Mucosa of gallbladder (tissue), 1 donor: Measurements from ENCODE around the gene MTCP1. TPM values are rescaled to one million over a fixed set of nuclear protein-coding genes. Genes with fewer than 3 reads are reported as not detected.

Source experiments
- DNase-seq: peaks from one replicate; pipeline ENCODE4 v3.0.0-alpha.2; 2020; ENCODE audit warnings: low spot score
- total RNA-seq: library from RNA; stranded (reverse); gene quantifications from one replicate; pipeline ENCODE4 v1.2.1, GENCODE V29; 2021
- donor health status: DM: no; HTN: no; CAD: no.

MTCP1 gene
- total RNA-seq: 18.7 TPM

- DNase-seq: peak; percentile 79
Measured at GRCh38 chrX:155070975-155071693, at the start of gene MTCP1, which contains the start of the genes BRCC3 and CMC4. Gene MTCP1 (minus strand): TSS chrX:155071136. CDS start chrX:155066010, 5,126 bp downstream. Gene BRCC3 (plus strand): TSS chrX:155071508. CDS start chrX:155071528, 20 bp downstream. Gene CMC4 (minus strand): TSS chrX:155071136. CDS start chrX:155064023, 7,113 bp downstream.

- no peak for DNase-seq
Measured at GRCh38 chrX:155115174-155115819, 44.4 kb upstream of the MTCP1 start.

GRCh38 chrX:155113097-155113496, 42.2 kb upstream of the MTCP1 start:
- no peak for DNase-seq

- DNase-seq: no peak
Measured at GRCh38 chrX:155112171-155112570, 41.2 kb upstream of the MTCP1 start.

GRCh38 chrX:155108427-155108826, 37.5 kb upstream of the MTCP1 start:
- no peak for DNase-seq

GRCh38 chrX:155105919-155106318, 35.0 kb upstream of the MTCP1 start:
- DNase-seq: no peak

- no peak for DNase-seq
Measured at GRCh38 chrX:155094468-155095061, 23.6 kb upstream of the MTCP1 start.

- DNase-seq: no peak
Measured at GRCh38 chrX:155086961-155087735, 16.2 kb upstream of the MTCP1 start.

GRCh38 chrX:155086202-155086840, 15.4 kb upstream of the MTCP1 start:
- DNase-seq: no peak

- DNase-seq: no peak
Measured at GRCh38 chrX:155071694-155072280, 851 bp upstream of the MTCP1 start.

- DNase-seq: no peak
Measured at GRCh38 chrX:155070663-155070974, 317 bp downstream of the MTCP1 start.

- DNase-seq: no peak
Measured at GRCh38 chrX:155070038-155070437, 898 bp downstream of the MTCP1 start.

GRCh38 chrX:155069414-155069813, 1.5 kb downstream of the MTCP1 start:
- no peak for DNase-seq

GRCh38 chrX:155068165-155068564, 2.8 kb downstream of the MTCP1 start:
- DNase-seq: no peak

- DNase-seq: no peak
Measured at GRCh38 chrX:155065035-155065734, 5.8 kb downstream of the MTCP1 start.

GRCh38 chrX:155061760-155062159, 9.2 kb downstream of the MTCP1 start:
- DNase-seq: no peak

- DNase-seq: peak; percentile 66
Measured at GRCh38 chrX:155056877-155057792, 13.8 kb downstream of the MTCP1 start.

- DNase-seq: no peak
Measured at GRCh38 chrX:155056471-155056870, 14.5 kb downstream of the MTCP1 start.

- no peak for DNase-seq
Measured at GRCh38 chrX:155055494-155055893, 15.4 kb downstream of the MTCP1 start.

GRCh38 chrX:155054255-155054654, 16.7 kb downstream of the MTCP1 start:
- DNase-seq: no peak
